ENCODE results near the gene ASB6. TPM values are rescaled to one million over a fixed set of nuclear protein-coding genes. Genes with fewer than 3 reads are reported as not detected.

Gene ASB6
- total and polyA plus RNA-seq, 2 of the 13 experiments (the other 11 are each of a cell fraction or from before 2014, with no cell fraction given): 8.2 to 8.4 TPM

GRCh38 chr9:129596541-129597331 is 45.2 kb downstream of the ASB6 start (continued):
- TF ChIP-seq ARID5B (CRISPR knock-in tag; IDR thresholded peaks at IDR 0.05) (no peak), ZBTB8A (CRISPR knock-in tag; IDR thresholded peaks at IDR 0.05; ENCODE audit: borderline replicate concordance, low read depth) (peak; percentile 86; the same call in 1 of the 2 replicates), U2AF1 (optimal IDR thresholded peaks at IDR 0.05; ENCODE audit: low read depth, low read length) (peak; percentile 85), RBFOX2 (IDR thresholded peaks at IDR 0.05; ENCODE audit: low read depth, low read length) (peak; percentile 44), ATAD3A (CRISPR knock-in tag; IDR thresholded peaks at IDR 0.05) (no peak), PHF5A (CRISPR knock-in tag; IDR thresholded peaks at IDR 0.05; ENCODE audit: low read depth, unreplicated experiment) (no peak), ISX (CRISPR knock-in tag; conservative IDR thresholded peaks at IDR 0.05) (no peak), GZF1 (CRISPR knock-in tag; IDR thresholded peaks at IDR 0.05) (no peak), ZNF260 (CRISPR knock-in tag; IDR thresholded peaks at IDR 0.05; ENCODE audit: borderline replicate concordance, low read depth) (no peak), ZNF615 (CRISPR knock-in tag; IDR thresholded peaks at IDR 0.05; ENCODE audit: borderline replicate concordance) (no peak), ELF4 (CRISPR knock-in tag; IDR thresholded peaks at IDR 0.05; ENCODE audit: borderline replicate concordance) (no peak), KLF12 (CRISPR knock-in tag; IDR thresholded peaks at IDR 0.05; ENCODE audit: borderline replicate concordance) (0 out of 2 replicates have a peak, but pooled peaks have one; percentile 30), SYNCRIP (IDR thresholded peaks at IDR 0.05; ENCODE audit: insufficient read depth, low read depth, low read length) (no peak), ZNF557 (CRISPR knock-in tag; IDR thresholded peaks at IDR 0.05) (no peak), ZNF224 (CRISPR knock-in tag; IDR thresholded peaks at IDR 0.05) (no peak), CENPT (CRISPR knock-in tag; IDR thresholded peaks at IDR 0.05; ENCODE audit: low read depth) (no peak), ZNF34 (CRISPR knock-in tag; IDR thresholded peaks at IDR 0.05; ENCODE audit: borderline replicate concordance) (peak; percentile 26), SOX13 (IDR thresholded peaks at IDR 0.05) (peak; percentile 53; the same call in 1 of the 2 replicates), SOX13 (CRISPR knock-in tag; conservative IDR thresholded peaks at IDR 0.05 in 1 of 2, IDR thresholded peaks at IDR 0.05 in 1 of 2) (no peak), CREB1 (IDR thresholded peaks at IDR 0.05) (no peak), CREB1 (CRISPR knock-in tag; IDR thresholded peaks at IDR 0.05) (no peak; the same call in 1 of the 2 replicates)
- TF ChIP-seq, protein P1, sequence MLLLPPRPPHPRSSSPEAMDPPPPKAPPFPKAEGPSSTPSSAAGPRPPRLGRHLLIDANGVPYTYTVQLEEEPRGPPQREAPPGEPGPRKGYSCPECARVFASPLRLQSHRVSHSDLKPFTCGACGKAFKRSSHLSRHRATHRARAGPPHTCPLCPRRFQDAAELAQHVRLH (CRISPR knock-in tag; IDR thresholded peaks at IDR 0.05; ENCODE audit: borderline replicate concordance, low read depth): no peak
- TF ChIP-seq, protein P2, sequence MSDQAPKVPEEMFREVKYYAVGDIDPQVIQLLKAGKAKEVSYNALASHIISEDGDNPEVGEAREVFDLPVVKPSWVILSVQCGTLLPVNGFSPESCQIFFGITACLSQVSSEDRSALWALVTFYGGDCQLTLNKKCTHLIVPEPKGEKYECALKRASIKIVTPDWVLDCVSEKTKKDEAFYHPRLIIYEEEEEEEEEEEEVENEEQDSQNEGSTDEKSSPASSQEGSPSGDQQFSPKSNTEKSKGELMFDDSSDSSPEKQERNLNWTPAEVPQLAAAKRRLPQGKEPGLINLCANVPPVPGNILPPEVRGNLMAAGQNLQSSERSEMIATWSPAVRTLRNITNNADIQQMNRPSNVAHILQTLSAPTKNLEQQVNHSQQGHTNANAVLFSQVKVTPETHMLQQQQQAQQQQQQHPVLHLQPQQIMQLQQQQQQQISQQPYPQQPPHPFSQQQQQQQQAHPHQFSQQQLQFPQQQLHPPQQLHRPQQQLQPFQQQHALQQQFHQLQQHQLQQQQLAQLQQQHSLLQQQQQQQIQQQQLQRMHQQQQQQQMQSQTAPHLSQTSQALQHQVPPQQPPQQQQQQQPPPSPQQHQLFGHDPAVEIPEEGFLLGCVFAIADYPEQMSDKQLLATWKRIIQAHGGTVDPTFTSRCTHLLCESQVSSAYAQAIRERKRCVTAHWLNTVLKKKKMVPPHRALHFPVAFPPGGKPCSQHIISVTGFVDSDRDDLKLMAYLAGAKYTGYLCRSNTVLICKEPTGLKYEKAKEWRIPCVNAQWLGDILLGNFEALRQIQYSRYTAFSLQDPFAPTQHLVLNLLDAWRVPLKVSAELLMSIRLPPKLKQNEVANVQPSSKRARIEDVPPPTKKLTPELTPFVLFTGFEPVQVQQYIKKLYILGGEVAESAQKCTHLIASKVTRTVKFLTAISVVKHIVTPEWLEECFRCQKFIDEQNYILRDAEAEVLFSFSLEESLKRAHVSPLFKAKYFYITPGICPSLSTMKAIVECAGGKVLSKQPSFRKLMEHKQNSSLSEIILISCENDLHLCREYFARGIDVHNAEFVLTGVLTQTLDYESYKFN (CRISPR knock-in tag; conservative IDR thresholded peaks at IDR 0.05): peak; percentile 73
